ENCODE results near the gene SLC39A11. TPM values are rescaled to one million over a fixed set of nuclear protein-coding genes. Genes with fewer than 3 reads are reported as not detected.

Gene SLC39A11
- total and polyA plus RNA-seq, 2 of the 13 experiments (the other 11 are each of a cell fraction or from before 2014, with no cell fraction given) = 17.2 to 31.5 TPM

GRCh38 chr17:72631949-72632684 is 460.4 kb downstream of the SLC39A11 start (continued):
- no peak for TF ChIP-seq ZNF18 (CRISPR knock-in tag; IDR thresholded peaks at IDR 0.05; ENCODE audit: insufficient replicate concordance)
- TF ChIP-seq U2AF1 (optimal IDR thresholded peaks at IDR 0.05; ENCODE audit: low read depth, low read length) = no peak
- no peak for TF ChIP-seq SMARCE1 (IDR thresholded peaks at IDR 0.05; ENCODE audit: borderline replicate concordance)
- peak; percentile 100 for TF ChIP-seq PATZ1 (CRISPR knock-in tag; IDR thresholded peaks at IDR 0.05)
- TF ChIP-seq TEAD3 (CRISPR knock-in tag; optimal IDR thresholded peaks at IDR 0.05; ENCODE audit: borderline replicate concordance) = peak; percentile 93
- peak; percentile 96 for TF ChIP-seq JARID2 (CRISPR knock-in tag; IDR thresholded peaks at IDR 0.05; ENCODE audit: insufficient replicate concordance)
- peak; percentile 40; the same call in 1 of the 2 replicates for TF ChIP-seq ZNF460 (CRISPR knock-in tag; IDR thresholded peaks at IDR 0.05; ENCODE audit: borderline replicate concordance)
- peak; percentile 49; the same call in 1 of the 2 replicates for TF ChIP-seq ZNF292 (CRISPR knock-in tag; IDR thresholded peaks at IDR 0.05; ENCODE audit: borderline replicate concordance, low read depth)
- no peak for TF ChIP-seq HNRNPUL1 (IDR thresholded peaks at IDR 0.05; ENCODE audit: low read depth, low read length)
- peak; percentile 91 for TF ChIP-seq ZKSCAN8 (CRISPR knock-in tag; IDR thresholded peaks at IDR 0.05; ENCODE audit: borderline replicate concordance)
- TF ChIP-seq ZNF672 (CRISPR knock-in tag; IDR thresholded peaks at IDR 0.05) = no peak
- TF ChIP-seq AGO1 (IDR thresholded peaks at IDR 0.05; ENCODE audit: low read depth, low read length, poor library complexity, severe bottlenecking) = no peak
- peak; percentile 87; the same call in 1 of the 2 replicates for TF ChIP-seq MYC (CRISPR knock-in tag; IDR thresholded peaks at IDR 0.05; ENCODE audit: borderline replicate concordance)
- TF ChIP-seq FOXO1 (CRISPR knock-in tag; IDR thresholded peaks at IDR 0.05) = peak; percentile 95
- peak; percentile 80; the same call in 1 of the 2 replicates for TF ChIP-seq TFAP4 (IDR thresholded peaks at IDR 0.05; ENCODE audit: borderline replicate concordance, low read depth)
- peak; percentile 93 for TF ChIP-seq ZNF280D (CRISPR knock-in tag; IDR thresholded peaks at IDR 0.05)
- TF ChIP-seq GATA4 (IDR thresholded peaks at IDR 0.05; ENCODE audit: borderline replicate concordance, low read depth) = peak; percentile 74; the same call in 1 of the 2 replicates
- no peak for TF ChIP-seq CBX1 (IDR thresholded peaks at IDR 0.05; ENCODE audit: low read depth)
- TF ChIP-seq FOSL1 (CRISPR knock-in tag; IDR thresholded peaks at IDR 0.05; ENCODE audit: borderline replicate concordance) = peak; percentile 87
- peak; percentile 54; the same call in 1 of the 2 replicates for TF ChIP-seq BRD4 (CRISPR knock-in tag; IDR thresholded peaks at IDR 0.05)
- TF ChIP-seq ATF3 (CRISPR knock-in tag; IDR thresholded peaks at IDR 0.05) = peak; percentile 88

Data from HepG2 (cell line).